ENCODE data around the gene SGSH. TPM values are rescaled to one million over a fixed set of nuclear protein-coding genes. Genes with fewer than 3 reads are reported as not detected.

Gene SGSH
- total RNA-seq, 2 donors from 2014 or later, result 40.4 to 42.5 TPM

- peaks cover 15% of the 10 kb centered on the region for H3K36me3 Mint-ChIP-seq (ENCODE audit: low read depth)
- Histone ChIP-seq H3K9me3 (ENCODE audit: control insufficient read depth, low read length) (no peaks in the 10 kb centered on the region), H3K27me3 (ENCODE audit: control insufficient read depth, insufficient read depth, low read length, poor library complexity, severe bottlenecking) (no peaks in the 10 kb centered on the region), H3K9ac (ENCODE audit: extremely low read depth, low read length, poor library complexity, severe bottlenecking) (no peak overlapping the region), H3K4me1 (ENCODE audit: control insufficient read depth, insufficient read depth, low read length) (peaks cover 15% of the 10 kb centered on the region), H3K4me3 (ENCODE audit: low read length) (no peak overlapping the region), H3K36me3 (ENCODE audit: control insufficient read depth, insufficient read depth, low read length) (peaks cover 12% of the 10 kb centered on the region), H3K27ac (ENCODE audit: low read depth, low read length) (peak overlapping the region; percentile 3)
- H3K9me3 Mint-ChIP-seq, result no peaks in the 10 kb centered on the region
- 87 to 93% methylated on average over 8 to 14 of the region's 14 CpGs for WGBS, 2 experiments (ENCODE audit: insufficient coverage in 1 of 2, insufficient read length in 1 of 2)
- H3K4me1 Mint-ChIP-seq, result peaks cover 31% of the 10 kb centered on the region
- peak; percentile 78 for DNase-seq
- H3K27me3 Mint-ChIP-seq (ENCODE audit: insufficient read depth), result no peaks in the 10 kb centered on the region
- peak overlapping the region; percentile 56 for H3K27ac Mint-ChIP-seq
- TF ChIP-seq CTCF (conservative IDR thresholded peaks at IDR 0.05), result no peak
- H3K4me3 Mint-ChIP-seq, result no peak overlapping the region
These were observed 37.6 kb upstream of the SGSH start for GRCh38 chr17:80257716-80258213.

- peaks cover 18% of the 10 kb centered on the region for H3K36me3 ChIP-seq (ENCODE audit: control insufficient read depth, insufficient read depth, low read length)
- H3K27ac ChIP-seq (ENCODE audit: low read depth, low read length), result no peak overlapping the region
- no peak overlapping the region for H3K4me3 ChIP-seq (ENCODE audit: low read length)
- 94 to 100% methylated on average over 5 of the region's 5 CpGs for WGBS, 2 experiments (ENCODE audit: insufficient coverage in 1 of 2, insufficient read length in 1 of 2)
- no peak overlapping the region for H3K4me3 Mint-ChIP-seq
- H3K4me1 Mint-ChIP-seq, result peaks cover 20% of the 10 kb centered on the region
- DNase-seq, result no peak
- peaks cover 7% of the 10 kb centered on the region for H3K4me1 ChIP-seq (ENCODE audit: control insufficient read depth, insufficient read depth, low read length)
- TF ChIP-seq CTCF (conservative IDR thresholded peaks at IDR 0.05), result no peak
- no peaks in the 10 kb centered on the region for H3K9me3 ChIP-seq (ENCODE audit: control insufficient read depth, low read length)
- peaks cover 26% of the 10 kb centered on the region for H3K36me3 Mint-ChIP-seq (ENCODE audit: low read depth)
- H3K27me3 Mint-ChIP-seq (ENCODE audit: insufficient read depth), result no peaks in the 10 kb centered on the region
- H3K27ac Mint-ChIP-seq, result no peak overlapping the region
- no peaks in the 10 kb centered on the region for H3K27me3 ChIP-seq (ENCODE audit: control insufficient read depth, insufficient read depth, low read length, poor library complexity, severe bottlenecking)
- no peak overlapping the region for H3K9ac ChIP-seq (ENCODE audit: extremely low read depth, low read length, poor library complexity, severe bottlenecking)
- H3K9me3 Mint-ChIP-seq, result no peaks in the 10 kb centered on the region
These were observed 35.9 kb upstream of the SGSH start for GRCh38 chr17:80256034-80256350.

GRCh38 chr17:80254396-80255251, 34.5 kb upstream of the SGSH start:
- Histone ChIP-seq H3K27ac (ENCODE audit: low read depth, low read length) (no peak overlapping the region), H3K4me3 (ENCODE audit: low read length) (no peak overlapping the region), H3K4me1 (ENCODE audit: control insufficient read depth, insufficient read depth, low read length) (peaks cover 7% of the 10 kb centered on the region), H3K9ac (ENCODE audit: extremely low read depth, low read length, poor library complexity, severe bottlenecking) (no peak overlapping the region), H3K27me3 (ENCODE audit: control insufficient read depth, insufficient read depth, low read length, poor library complexity, severe bottlenecking) (no peaks in the 10 kb centered on the region), H3K9me3 (ENCODE audit: control insufficient read depth, low read length) (no peaks in the 10 kb centered on the region), H3K36me3 (ENCODE audit: control insufficient read depth, insufficient read depth, low read length) (peaks cover 24% of the 10 kb centered on the region)
- no peak for TF ChIP-seq CTCF (conservative IDR thresholded peaks at IDR 0.05)
- peaks cover 18% of the 10 kb centered on the region for H3K4me1 Mint-ChIP-seq
- no peaks in the 10 kb centered on the region for H3K9me3 Mint-ChIP-seq
- H3K27ac Mint-ChIP-seq, result peak overlapping the region; percentile 58
- H3K36me3 Mint-ChIP-seq (ENCODE audit: low read depth), result peaks cover 36% of the 10 kb centered on the region
- 91% methylated on average over 12 to 13 of the region's 13 CpGs for WGBS, 2 experiments (ENCODE audit: insufficient coverage in 1 of 2, insufficient read length in 1 of 2)
- peak; percentile 49 for DNase-seq
- no peaks in the 10 kb centered on the region for H3K27me3 Mint-ChIP-seq (ENCODE audit: insufficient read depth)
- no peak overlapping the region for H3K4me3 Mint-ChIP-seq
